ENCODE measurements around the gene CABP2. TPM values are rescaled to one million over a fixed set of nuclear protein-coding genes. Genes with fewer than 3 reads are reported as not detected.
A peak's percentile ranks its signal among the peaks of the same experiment; 100 is the strongest.

Gene CABP2
- total and polyA plus RNA-seq, 10 of the 15 experiments (the other 5 are each of a cell fraction or from before 2014, with no cell fraction given), result not detected

- TF ChIP-seq ZNF592 (IDR thresholded peaks at IDR 0.05) (0 out of 2 replicates have a peak, but pooled peaks have one; percentile 21), BCL3 (IDR thresholded peaks at IDR 0.05; ENCODE audit: borderline replicate concordance, insufficient read depth, low read depth, low read length, poor library complexity, severe bottlenecking) (no peak), MYB (IDR thresholded peaks at IDR 0.05; ENCODE audit: borderline replicate concordance, low read depth, low read length) (no peak), ATF2 (IDR thresholded peaks at IDR 0.05; ENCODE audit: low read length) (no peak), NBN (IDR thresholded peaks at IDR 0.05) (no peak), RB1 (IDR thresholded peaks at IDR 0.05; ENCODE audit: borderline replicate concordance) (no peak), RAD51 (IDR thresholded peaks at IDR 0.05) (no peak), ATF7 (IDR thresholded peaks at IDR 0.05; ENCODE audit: low read depth) (no peak), ZNF207 (IDR thresholded peaks at IDR 0.05; ENCODE audit: borderline replicate concordance) (no peak), SUZ12 (IDR thresholded peaks at IDR 0.05; ENCODE audit: unreplicated experiment) (no peak), EP300 (IDR thresholded peaks at IDR 0.05; ENCODE audit: borderline replicate concordance in 1 of 2, control insufficient read depth in 1 of 2, low read depth in 2 of 2, low read length in 2 of 2) (no peak), PAX8 (IDR thresholded peaks at IDR 0.05) (no peak), HCFC1 (IDR thresholded peaks at IDR 0.05; ENCODE audit: low read length) (no peak), CHD2 (IDR thresholded peaks at IDR 0.05; ENCODE audit: borderline replicate concordance, low read depth, low read length) (0 out of 2 replicates have a peak, but pooled peaks have one; percentile 31), STAT3 (IDR thresholded peaks at IDR 0.05; ENCODE audit: low read depth, low read length) (no peak), BHLHE40 (IDR thresholded peaks at IDR 0.05; ENCODE audit: borderline replicate concordance in 1 of 2, low read depth in 2 of 2, low read length in 1 of 2) (peak in 1 of 2 experiments; percentile 48; a peak in 2 of 4 replicates), ZSCAN29 (IDR thresholded peaks at IDR 0.05) (no peak), HSF1 (IDR thresholded peaks at IDR 0.05; ENCODE audit: low read depth, low read length) (no peak), SIN3A (IDR thresholded peaks at IDR 0.05; ENCODE audit: low read depth, low read length) (no peak), RBBP5 (conservative IDR thresholded peaks at IDR 0.05) (no peak)
These were observed 18.2 kb downstream of the CABP2 start, which contains the start of gene PITPNM1 (continued) for GRCh38 chr11:67504950-67505581.
